ENCODE data around the gene CCNF.

- no peak for TF ChIP-seq POLR2AphosphoS5 (IDR thresholded peaks at IDR 0.05; ENCODE audit: low read depth, low read length)
- no peak for TF ChIP-seq SIN3A (IDR thresholded peaks at IDR 0.05; ENCODE audit: borderline replicate concordance, insufficient read depth, low read length)
Measured at GRCh38 chr16:2426941-2427361, 2.3 kb upstream of the CCNF start.

Data from PFSK-1 (cell line).